ENCODE data around the gene TBC1D5.

TBC1D5 gene

DNA sequence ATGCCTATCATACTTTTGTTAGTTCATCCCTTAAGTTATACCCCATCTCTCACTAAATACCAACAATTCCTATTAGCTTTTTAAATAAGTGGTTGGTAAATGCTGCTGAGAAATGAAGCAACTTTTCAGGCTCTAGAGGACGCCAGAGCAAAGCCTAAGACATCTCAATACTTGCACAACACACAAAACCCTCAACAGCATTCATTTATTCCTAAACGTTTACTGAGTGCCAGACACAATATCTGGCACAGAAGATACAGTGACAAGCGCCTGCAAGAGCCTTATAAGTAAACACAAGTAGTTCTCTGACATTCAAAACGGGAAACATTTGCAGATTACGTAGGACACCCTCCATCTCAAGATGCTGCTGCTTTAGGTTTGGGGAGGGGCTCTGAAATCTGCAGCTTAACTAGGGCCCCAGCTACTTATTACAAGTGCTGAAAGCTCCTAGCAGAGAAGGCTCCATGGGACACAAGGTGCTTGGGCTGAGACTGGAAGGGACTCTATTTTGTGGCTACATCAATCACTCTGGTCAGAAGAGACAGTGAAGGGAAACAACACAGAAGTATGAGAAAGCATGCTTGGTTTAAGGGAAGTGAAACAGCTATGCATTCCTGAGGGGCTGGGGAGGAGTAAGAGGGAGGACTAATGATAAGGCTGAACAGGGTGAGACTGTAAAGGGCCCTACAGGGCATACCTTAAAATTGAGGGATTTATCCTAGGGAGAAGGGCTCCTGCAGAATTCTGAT, 546.4 kb downstream of the TBC1D5 start:
- DNase-seq = no peak

GRCh38 chr3:17195192-17195611, 547.2 kb downstream of the TBC1D5 start:
- DNase-seq = peak; percentile 44

- no peak for DNase-seq
Observed at GRCh38 chr3:17194116-17194515, 548.3 kb downstream of the TBC1D5 start.

- DNase-seq = no peak
Observed at GRCh38 chr3:17192995-17193394, 549.4 kb downstream of the TBC1D5 start.

DNA sequence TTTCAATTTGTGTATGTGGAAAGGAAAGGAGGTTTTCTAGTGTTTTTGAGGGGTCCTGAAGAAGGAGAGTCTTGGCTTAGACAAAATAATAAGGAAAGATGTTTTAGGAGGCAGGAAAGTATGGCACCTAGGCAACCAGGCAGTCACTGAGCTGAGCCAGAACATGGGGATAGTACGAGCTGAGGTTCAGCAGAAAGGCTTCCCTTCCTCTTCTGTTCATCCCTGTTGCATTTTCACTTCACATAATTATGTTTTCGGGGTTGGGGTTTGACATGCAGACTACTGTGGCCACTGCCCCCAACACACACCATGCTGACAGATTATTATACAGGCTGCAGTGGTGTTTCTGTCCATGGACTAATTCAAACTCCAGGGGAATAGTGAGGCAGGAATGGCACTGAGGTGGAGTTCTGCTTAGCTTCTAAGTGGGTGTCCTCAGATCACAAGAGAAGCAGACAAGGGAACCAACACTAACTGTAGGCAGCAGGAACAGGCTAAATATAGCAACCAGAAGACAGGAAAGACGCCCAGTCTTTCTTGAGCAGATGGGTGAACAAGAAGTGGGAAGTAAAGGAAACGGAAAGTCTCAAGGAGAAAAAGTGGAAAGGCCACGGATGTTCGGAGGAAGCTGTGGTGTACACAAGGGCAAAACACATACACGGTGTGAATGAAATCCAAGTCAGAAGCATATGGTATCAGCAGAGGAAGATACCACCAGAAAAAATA, 551.9 kb downstream of the TBC1D5 start:
- DNase-seq = no peak

- no peak for DNase-seq
Observed at GRCh38 chr3:17188378-17188777, 554.1 kb downstream of the TBC1D5 start.

- no peak for DNase-seq
Observed at GRCh38 chr3:17187589-17188184, 554.7 kb downstream of the TBC1D5 start.

GRCh38 chr3:17183951-17184550, 558.4 kb downstream of the TBC1D5 start:
- no peak for DNase-seq

- DNase-seq = no peak
Observed at GRCh38 chr3:17182166-17182565, 560.3 kb downstream of the TBC1D5 start.

DNA sequence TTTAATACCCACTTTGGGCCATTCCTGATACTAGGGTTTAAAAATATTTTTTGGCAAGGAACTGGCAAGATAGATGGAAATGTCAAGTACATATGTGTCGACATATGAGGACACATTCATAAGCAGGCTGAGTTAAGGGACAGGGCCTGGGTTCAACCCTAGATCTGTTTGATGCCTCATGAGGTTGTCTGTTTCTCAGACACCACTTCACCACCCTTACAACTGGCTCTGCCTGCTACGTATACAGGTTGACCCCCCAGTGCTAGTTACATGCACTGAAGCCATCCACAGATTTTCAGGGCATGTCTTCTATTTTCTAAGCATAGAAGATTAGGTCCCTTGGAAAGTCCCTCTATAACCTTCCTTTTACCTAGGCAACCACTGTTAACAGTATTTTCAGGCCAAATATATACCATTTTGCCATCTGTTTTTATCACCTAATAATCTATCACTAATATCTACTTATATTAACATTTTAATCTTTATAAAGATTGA, 561.0 kb downstream of the TBC1D5 start:
- DNase-seq = no peak

- no peak for DNase-seq
Observed at GRCh38 chr3:17179381-17180205, 562.8 kb downstream of the TBC1D5 start.

GRCh38 chr3:17176757-17177156, 565.7 kb downstream of the TBC1D5 start:
- no peak for DNase-seq

DNA sequence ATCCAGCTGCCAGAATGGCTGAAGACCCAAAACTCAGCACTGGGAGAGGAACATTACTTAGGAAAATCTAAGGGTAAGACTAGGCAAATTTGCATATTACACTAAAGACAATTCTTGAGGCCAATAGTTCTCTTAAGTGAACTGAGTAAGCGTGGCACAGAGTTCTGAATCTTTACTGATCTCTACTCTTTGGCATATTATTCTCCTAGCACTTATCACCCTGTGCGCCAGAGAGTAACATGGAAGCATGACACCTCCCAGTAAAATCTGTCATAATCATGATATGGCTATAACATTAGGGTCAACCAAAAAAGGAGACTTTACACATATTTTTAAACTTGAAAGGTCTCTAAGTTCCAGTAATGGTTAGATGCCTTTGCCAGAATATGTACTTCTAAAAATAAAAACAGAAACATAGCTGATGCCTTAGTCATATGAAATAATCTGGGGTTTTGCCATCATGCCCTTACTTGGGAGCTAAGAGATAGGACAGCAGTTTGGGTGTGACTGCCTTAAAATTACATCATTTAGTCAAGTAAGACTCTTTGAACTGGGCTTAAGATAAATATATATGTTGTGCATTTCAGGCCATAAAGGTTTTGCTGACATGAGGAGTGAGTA, 567.1 kb downstream of the TBC1D5 start:
- no peak for DNase-seq

- no peak for DNase-seq
Observed at GRCh38 chr3:17166369-17166768, 576.1 kb downstream of the TBC1D5 start.

DNA sequence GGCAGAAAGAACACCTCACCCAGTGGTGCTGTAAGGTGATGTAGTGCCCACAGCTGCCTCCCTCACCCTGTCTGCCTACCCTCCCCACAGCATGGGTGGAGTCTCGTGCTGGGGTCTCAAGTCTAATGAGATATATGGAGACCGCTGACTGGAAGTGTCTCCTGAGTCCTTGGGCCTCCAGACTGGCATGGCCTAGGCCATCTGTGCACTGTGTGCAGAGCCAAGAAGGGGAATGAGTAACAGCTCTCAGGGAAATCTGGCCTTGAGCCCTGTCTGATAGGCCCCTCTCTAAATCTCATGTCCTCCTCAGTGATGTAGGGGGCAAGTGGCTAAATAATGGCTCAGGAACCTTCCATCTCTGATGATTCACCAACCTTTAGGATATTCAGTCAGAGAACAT, 580.3 kb downstream of the TBC1D5 start:
- DNase-seq = no peak

GRCh38 chr3:17160597-17160996, 581.8 kb downstream of the TBC1D5 start:
- no peak for DNase-seq

DNA sequence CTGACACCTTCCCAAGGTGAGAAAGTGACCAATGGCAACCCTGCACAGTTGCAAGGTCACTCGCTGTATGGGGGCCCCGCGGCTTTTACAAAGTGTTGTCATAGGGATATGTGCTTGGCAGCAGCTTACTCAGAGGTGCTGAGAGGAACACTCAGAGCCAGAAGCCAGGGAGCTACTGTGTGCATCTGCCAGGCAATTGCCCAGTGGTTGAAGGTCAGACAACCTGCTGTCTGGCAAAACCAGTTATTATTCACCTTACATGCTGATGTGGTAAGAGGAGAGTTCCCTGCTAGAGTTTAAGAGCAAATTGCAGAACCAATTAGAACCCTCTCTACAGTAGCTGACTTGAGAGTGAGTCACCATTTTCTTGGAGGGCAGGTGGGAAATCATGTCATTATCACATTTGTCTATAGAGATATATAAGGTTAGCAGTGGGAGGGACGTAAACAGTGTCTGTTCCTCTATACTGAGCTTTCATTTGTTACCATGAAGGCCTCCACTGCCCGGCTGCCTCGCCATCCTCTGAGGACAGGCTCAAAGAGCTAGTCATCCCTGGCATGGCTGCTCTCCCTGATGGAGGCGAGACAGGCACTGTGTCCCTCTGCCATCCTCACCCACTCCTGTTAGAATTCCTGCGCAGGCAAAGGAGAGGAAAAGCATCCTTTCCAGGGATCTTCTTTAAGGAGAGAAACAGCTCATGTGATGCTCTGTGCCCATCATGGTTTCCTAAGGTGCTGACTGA, 583.3 kb downstream of the TBC1D5 start:
- DNase-seq = no peak

GRCh38 chr3:17157713-17158112, 584.7 kb downstream of the TBC1D5 start:
- DNase-seq = no peak

GRCh38 chr3:17156864-17157263, 585.6 kb downstream of the TBC1D5 start:
- no peak for DNase-seq

DNA sequence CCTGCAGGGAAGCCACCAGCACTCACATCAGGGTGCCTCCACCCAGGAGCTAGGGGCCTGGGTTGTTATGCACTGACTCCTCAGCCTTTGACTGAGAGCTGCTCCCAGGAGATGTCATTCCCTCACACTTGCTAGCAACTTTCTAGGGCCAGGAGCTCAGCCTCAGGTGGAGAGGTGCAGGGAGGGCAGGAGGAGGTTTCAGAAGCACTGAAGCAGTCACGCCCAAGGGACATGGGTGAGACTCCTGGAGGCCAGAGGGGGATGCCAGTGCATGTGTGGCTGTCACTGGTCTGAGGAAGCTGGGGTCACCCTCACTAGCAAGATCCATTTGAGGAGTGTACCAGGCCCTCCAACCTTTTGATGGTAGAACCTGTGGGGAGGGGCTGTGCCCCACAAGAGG, 586.5 kb downstream of the TBC1D5 start:
- no peak for DNase-seq

GRCh38 chr3:17154941-17155340, 587.5 kb downstream of the TBC1D5 start:
- DNase-seq = no peak

All from left hindlimb (tissue), 1 donor.